OCI-LY1 (cell line): ENCODE data around the gene HTRA3.

Experiments
- CTCF ChIP-seq: fragments of 200-600 bp; sonication (generic), shearing (Covaris generic); IDR thresholded peaks from 2 replicates; pipeline ENCODE4 v1.5.1; 2017; ENCODE audit warnings: mild to moderate bottlenecking, antibody characterized with exemption, low read length, moderate library complexity, mixed read lengths
- EZH2 ChIP-seq: fragments of 200-600 bp; sonication (generic), shearing (Covaris generic); IDR thresholded peaks from 2 replicates; pipeline ENCODE4 v1.8.0; 2017; ENCODE audit warnings: borderline replicate concordance, mixed run types, mild to moderate bottlenecking, antibody characterized with exemption, low read length, moderate library complexity, mixed read lengths

DNA sequence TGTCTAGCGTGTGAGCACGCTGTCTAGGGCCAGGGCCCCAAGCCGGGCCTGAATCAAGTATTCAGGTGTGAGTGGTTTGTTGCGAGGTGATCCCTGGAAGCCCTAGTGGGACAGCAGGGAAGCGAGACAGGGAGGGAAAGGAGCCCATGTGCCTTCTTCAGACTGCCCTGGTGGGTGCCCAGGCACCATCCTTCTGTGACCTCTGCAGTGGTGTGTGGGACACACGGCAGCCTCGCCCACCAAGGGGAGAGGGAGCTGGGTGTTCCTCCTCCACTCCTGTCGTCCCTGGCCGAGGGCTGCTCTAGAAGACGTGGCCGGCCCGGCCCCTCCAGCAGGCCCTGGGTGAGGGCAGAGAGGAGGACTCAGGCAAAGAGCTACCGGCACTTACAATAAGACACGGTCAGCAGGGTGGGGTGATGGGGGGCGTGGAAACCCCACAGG is 47.4 kb downstream of the HTRA3 start:
- TF ChIP-seq CTCF, result no peak
- no peak for TF ChIP-seq EZH2
